Measurements from ENCODE around the gene FNBP1. TPM values are rescaled to one million over a fixed set of nuclear protein-coding genes. Genes with fewer than 3 reads are reported as not detected.
"Not testable (repeated sequence)": the region's sequence is repeated elsewhere in the genome, so short reads cannot be mapped to it uniquely, and the experiment has no call there.

Gene FNBP1
- total RNA-seq, 6 donors from 2014 or later, result 34.8 to 85.4 (median 51.6) TPM

DNA sequence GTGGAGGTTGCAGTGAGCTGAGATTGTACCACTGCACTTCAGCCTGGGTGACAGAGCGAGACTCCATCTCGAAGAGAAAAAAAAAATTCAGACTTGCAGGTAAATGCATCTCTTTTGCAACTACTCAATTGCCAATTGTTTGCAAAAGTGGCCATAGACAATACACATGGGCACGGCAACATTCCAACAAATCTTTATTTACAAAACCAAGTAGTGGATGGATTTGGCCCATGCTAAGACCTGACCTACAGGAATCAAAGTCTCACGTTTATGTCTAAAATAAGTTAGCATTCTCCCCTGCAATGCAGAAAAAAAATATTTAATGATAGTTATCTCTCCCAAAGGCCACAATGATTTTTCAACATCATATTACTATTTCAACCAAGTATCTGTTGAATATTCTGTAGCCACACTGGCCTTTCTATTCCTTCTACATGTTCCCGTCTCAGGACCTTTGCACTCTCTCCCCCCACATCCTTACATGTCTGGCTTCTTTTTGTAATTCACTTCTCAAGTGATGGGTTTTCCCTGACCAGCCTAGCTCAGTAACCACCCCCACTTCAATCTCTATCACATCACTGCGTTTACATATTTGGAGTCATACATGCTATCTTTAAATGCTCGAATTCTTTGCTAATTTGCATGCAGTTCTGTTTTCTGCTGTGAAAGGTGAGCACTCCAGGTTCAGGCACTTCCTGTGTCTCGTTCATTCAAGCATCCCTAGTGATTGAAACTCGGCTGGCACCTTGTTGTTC lies 54.2 kb downstream of the FNBP1 start:
- Histone ChIP-seq H3K27me3 (no peaks in the 10 kb centered on the region), H3K36me3 (no peaks in the 10 kb centered on the region), H3K27ac (peak overlapping the region in 1 of 4 donors; percentile 48), H3K9me3 (no peaks in the 10 kb centered on the region), H3K4me3 (no peak overlapping the region), H3K4me1 (peaks cover 12 to 23% (median 14%) of the 10 kb centered on the region in 4 donors)
- ATAC-seq (ENCODE audit: low FRiP score in 2 of 2) (no peak), DNase-seq (no peak)
- WGBS, 2 donors, result 67 to 74% methylated on average over 9 of the region's 9 CpGs
- no peak for TF ChIP-seq POLR2AphosphoS5 (IDR thresholded peaks at IDR 0.05)
- TF ChIP-seq EP300 (IDR thresholded peaks at IDR 0.05), result no peak
- TF ChIP-seq, protein P1, sequence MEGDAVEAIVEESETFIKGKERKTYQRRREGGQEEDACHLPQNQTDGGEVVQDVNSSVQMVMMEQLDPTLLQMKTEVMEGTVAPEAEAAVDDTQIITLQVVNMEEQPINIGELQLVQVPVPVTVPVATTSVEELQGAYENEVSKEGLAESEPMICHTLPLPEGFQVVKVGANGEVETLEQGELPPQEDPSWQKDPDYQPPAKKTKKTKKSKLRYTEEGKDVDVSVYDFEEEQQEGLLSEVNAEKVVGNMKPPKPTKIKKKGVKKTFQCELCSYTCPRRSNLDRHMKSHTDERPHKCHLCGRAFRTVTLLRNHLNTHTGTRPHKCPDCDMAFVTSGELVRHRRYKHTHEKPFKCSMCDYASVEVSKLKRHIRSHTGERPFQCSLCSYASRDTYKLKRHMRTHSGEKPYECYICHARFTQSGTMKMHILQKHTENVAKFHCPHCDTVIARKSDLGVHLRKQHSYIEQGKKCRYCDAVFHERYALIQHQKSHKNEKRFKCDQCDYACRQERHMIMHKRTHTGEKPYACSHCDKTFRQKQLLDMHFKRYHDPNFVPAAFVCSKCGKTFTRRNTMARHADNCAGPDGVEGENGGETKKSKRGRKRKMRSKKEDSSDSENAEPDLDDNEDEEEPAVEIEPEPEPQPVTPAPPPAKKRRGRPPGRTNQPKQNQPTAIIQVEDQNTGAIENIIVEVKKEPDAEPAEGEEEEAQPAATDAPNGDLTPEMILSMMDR (IDR thresholded peaks at IDR 0.05), result no peak
- TF ChIP-seq POLR2A (IDR thresholded peaks at IDR 0.05), result no peak

DNA sequence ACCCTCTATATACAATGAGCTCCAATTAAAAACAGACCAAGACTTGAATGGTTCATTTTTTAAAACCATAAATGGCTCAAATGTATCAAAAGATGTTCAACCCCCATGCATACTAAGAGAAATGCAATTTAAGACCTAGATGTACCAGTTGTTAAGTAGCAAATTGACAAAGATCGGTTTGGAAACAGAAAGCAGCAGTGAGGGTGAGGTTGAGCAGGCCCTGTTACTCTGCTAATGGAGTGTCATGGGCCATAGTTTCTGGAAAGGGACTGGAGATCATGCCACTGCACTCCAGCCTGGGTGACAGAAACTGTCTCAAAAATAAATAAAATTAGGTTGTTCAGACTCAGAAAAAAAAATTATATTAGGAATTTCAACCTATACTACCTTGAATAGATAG lies 55.0 kb downstream of the FNBP1 start:
- no peak for DNase-seq
- H3K27ac ChIP-seq, result no peak overlapping the region
- peaks cover 12 to 26% (median 15%) of the 10 kb centered on the region in 4 donors for H3K4me1 ChIP-seq
- H3K36me3 ChIP-seq, result no peaks in the 10 kb centered on the region
- TF ChIP-seq, protein P1 (IDR thresholded peaks at IDR 0.05), result no peak
- TF ChIP-seq EP300 (IDR thresholded peaks at IDR 0.05) (no peak), POLR2AphosphoS5 (IDR thresholded peaks at IDR 0.05) (no peak), POLR2A (IDR thresholded peaks at IDR 0.05) (no peak)
- WGBS, 2 donors, result 69 to 87% methylated on average over 1 of the region's 1 CpG
- H3K4me3 ChIP-seq, result no peak overlapping the region
- no peaks in the 10 kb centered on the region for H3K27me3 ChIP-seq
- ATAC-seq (ENCODE audit: low FRiP score in 2 of 2), result no peak
- H3K9me3 ChIP-seq, result no peaks in the 10 kb centered on the region

DNA sequence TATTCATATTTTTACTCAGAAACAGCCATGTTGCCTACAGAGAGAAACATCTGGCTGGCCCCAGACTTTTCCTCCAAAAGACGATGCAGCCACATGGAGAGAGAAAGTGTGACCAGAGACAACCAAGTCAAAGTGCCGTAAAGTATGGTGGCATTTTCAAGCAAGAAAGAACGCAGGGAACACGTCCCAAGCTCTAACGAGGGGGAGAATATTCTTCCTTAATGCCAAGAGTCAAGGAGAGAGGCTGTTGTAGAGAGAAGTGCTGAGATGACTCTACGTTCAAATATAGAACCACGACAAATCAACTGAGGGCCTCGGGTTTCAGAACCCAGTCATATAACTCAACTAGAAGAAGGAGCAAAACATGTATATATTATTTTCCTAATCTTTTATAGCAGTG lies 55.9 kb downstream of the FNBP1 start:
- H3K9me3 ChIP-seq, result no peaks in the 10 kb centered on the region
- H3K36me3 ChIP-seq, result no peaks in the 10 kb centered on the region
- WGBS, 2 donors, result 69 to 70% methylated on average over 8 of the region's 8 CpGs
- no peak for ATAC-seq (ENCODE audit: low FRiP score in 2 of 2)
- TF ChIP-seq POLR2AphosphoS5 (IDR thresholded peaks at IDR 0.05), result no peak
- TF ChIP-seq POLR2A (IDR thresholded peaks at IDR 0.05), result no peak
- TF ChIP-seq EP300 (IDR thresholded peaks at IDR 0.05), result no peak
- TF ChIP-seq, protein P1 (IDR thresholded peaks at IDR 0.05), result no peak
- no peak for DNase-seq
- no peak overlapping the region for H3K4me3 ChIP-seq
- no peak overlapping the region for H3K27ac ChIP-seq
- no peaks in the 10 kb centered on the region for H3K27me3 ChIP-seq
- H3K4me1 ChIP-seq, result peaks cover 12 to 26% (median 15%) of the 10 kb centered on the region in 4 donors

DNA sequence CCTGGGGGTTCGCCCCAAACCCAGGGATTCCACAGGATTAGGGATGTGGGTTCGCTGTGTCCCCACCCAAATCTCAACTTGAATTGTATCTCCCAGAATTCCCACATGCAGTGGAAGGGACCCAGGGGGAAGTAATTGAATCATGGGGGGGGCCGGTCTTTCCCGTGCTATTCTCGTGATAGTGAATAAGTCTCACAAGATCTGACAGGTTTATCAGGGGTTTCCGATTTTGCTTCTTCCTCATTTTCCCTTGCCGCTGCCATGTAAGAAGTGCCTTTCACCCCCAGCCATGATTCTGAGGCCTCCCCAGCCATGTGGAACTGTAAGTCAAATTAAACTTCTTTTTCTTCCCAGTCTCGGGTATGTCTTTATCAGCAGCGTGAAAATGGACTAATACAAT lies 58.4 kb downstream of the FNBP1 start:
- H3K27me3 ChIP-seq; DNase-seq; ATAC-seq (ENCODE audit: low FRiP score in 2 of 2); H3K36me3 ChIP-seq; H3K27ac ChIP-seq; H3K4me3 ChIP-seq; H3K9me3 ChIP-seq: not testable (repeated sequence)
- peaks cover 4 to 20% (median 8%) of the 10 kb centered on the region in 4 donors for H3K4me1 ChIP-seq
- WGBS, 2 donors, result 78 to 83% methylated on average over 8 to 9 of the region's 9 CpGs

DNA sequence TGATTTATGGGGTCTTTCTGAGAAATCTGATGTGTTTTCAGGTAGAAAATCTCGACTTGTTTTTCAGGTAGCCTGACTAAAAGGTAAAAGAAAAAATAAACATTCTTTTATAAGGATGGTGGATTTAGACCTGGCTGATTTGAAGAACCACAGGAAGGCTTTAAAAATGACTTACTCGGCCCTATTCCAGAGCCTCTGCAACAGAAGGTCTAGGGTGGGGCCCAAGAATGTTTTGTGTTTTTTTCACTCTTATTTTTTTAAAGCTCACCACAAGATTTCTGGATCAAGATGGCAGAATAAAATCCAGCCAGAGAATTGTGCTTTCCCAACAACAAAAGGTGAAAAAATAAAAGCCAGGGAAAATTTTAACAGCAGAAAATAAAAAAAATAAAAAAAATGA lies 59.1 kb downstream of the FNBP1 start:
- 62 to 64% methylated on average over 2 of the region's 2 CpGs for WGBS, 2 donors
- H3K9me3 ChIP-seq, result no peaks in the 10 kb centered on the region
- no peak overlapping the region for H3K4me3 ChIP-seq
- DNase-seq, result no peak
- H3K27me3 ChIP-seq, result no peaks in the 10 kb centered on the region
- ATAC-seq (ENCODE audit: low FRiP score in 2 of 2), result peak in 1 of 2 donors; percentile 66
- no peak for TF ChIP-seq EP300 (IDR thresholded peaks at IDR 0.05)
- TF ChIP-seq, protein P1 (IDR thresholded peaks at IDR 0.05), result no peak
- no peak for TF ChIP-seq POLR2A (IDR thresholded peaks at IDR 0.05)
- TF ChIP-seq POLR2AphosphoS5 (IDR thresholded peaks at IDR 0.05), result no peak
- peaks cover 0 to under 1% (median 0%) of the 10 kb centered on the region in 4 donors for H3K36me3 ChIP-seq
- H3K27ac ChIP-seq, result peak overlapping the region in 1 of 4 donors; percentile 15
- H3K4me1 ChIP-seq, result peaks cover 0 to 13% (median 8%) of the 10 kb centered on the region in 4 donors
